HCT116 (cell line): ENCODE data around the gene TOR1AIP2. TPM values are rescaled to one million over a fixed set of nuclear protein-coding genes. Genes with fewer than 3 reads are reported as not detected.

Source experiments
- ATAC-seq: fragments of 200-7000 bp; cut with Tn5 transposase; 2 replicates; pipeline ENCODE4 v1.9.1; 2020; ENCODE audit warnings: mild to moderate bottlenecking, moderate library complexity
- BruUV-seq: library from RNA; stranded (reverse); fragments of 400-500 nt; replicated peaks from 2 replicates; lab custom pipeline; 2021; lab: Mats Ljungman, UMichigan
- CTCF ChIA-PET: fragments of 300-600 bp; sonication (Branson Sonifier 250); formaldehyde crosslinking; loops from one replicate; lab custom pipeline; 2021; ENCODE audit warnings: antibody characterized with exemption; lab: Charles Lee
- POLR2A ChIA-PET: fragments of 300-600, 350-600 bp; sonication (Branson Sonifier 250); formaldehyde crosslinking; loops from one replicate; lab custom pipeline; 2021; ENCODE audit warnings: antibody characterized with exemption; lab: Charles Lee
- RAD21 ChIA-PET, 2 experiments: fragments of 300-600 bp; sonication (Branson Sonifier 250); formaldehyde crosslinking; loops; one replicate each; lab custom pipeline; 2023; ENCODE audit warnings: low total read pairs in 2 of 2; ENCODE audit not compliant: uncharacterized antibody in 2 of 2, unreplicated experiment in 2 of 2, low non-redundant PET in 1 of 2; lab: Charles Lee
- DNase-seq: peaks from one replicate; pipeline ENCODE4 v3.0.0-alpha.2; 2010; ENCODE audit warnings: low read depth, low spot score
- H2AFZ ChIP-seq: fragments of 200-600 bp; shearing (Covaris generic), sonication (generic); 2 replicates; pipeline ENCODE4 v1.6.1; 2017; ENCODE audit warnings: low read depth, mixed run types, mixed read lengths, antibody characterized with exemption, low read length; ENCODE audit not compliant: poor library complexity, severe bottlenecking
- H3K27ac ChIP-seq: 2 replicates; pipeline ENCODE4 v1.5.1; 2012; ENCODE audit warnings: low read depth, low read length
- H3K27me3 ChIP-seq: fragments of 200-600 bp; sonication (generic); 2 replicates; pipeline ENCODE4 v1.6.1; 2016; ENCODE audit warnings: mixed run types, low read length, mixed read lengths; ENCODE audit not compliant: insufficient read depth
- H3K36me3 ChIP-seq, 2 experiments: fragments of 200-500 bp in 1 of 2; fragments of 200-600 bp in 1 of 2; sonication (Bioruptor generic) in 1 of 2; sonication (generic) in 1 of 2; 2 replicates each; pipeline versions ENCODE4 v1.5.1 to v1.6.1; 2014 to 2016; ENCODE audit warnings: low read length in 2 of 2, inconsistent platforms in 1 of 2, mixed read lengths in 1 of 2, mixed run types in 1 of 2; ENCODE audit not compliant: insufficient read depth in 2 of 2, control insufficient read depth in 1 of 2
- H3K4me1 ChIP-seq, 2 experiments: fragments of 200-600 bp in 1 of 2; sonication (generic) in 1 of 2; 2 replicates each; pipeline versions ENCODE4 v1.5.1 to v1.6.1; 2012 to 2017; ENCODE audit warnings: low read length in 2 of 2, inconsistent platforms in 1 of 2, mild to moderate bottlenecking in 1 of 2, mixed read lengths in 1 of 2, mixed run types in 1 of 2, moderate library complexity in 1 of 2; ENCODE audit not compliant: insufficient read depth in 2 of 2, control insufficient read depth in 1 of 2
- H3K4me2 ChIP-seq: fragments of 200-600 bp; sonication (generic); 2 replicates; pipeline ENCODE4 v1.6.1; 2017; ENCODE audit warnings: mixed run types, low read length, mixed read lengths
- H3K4me3 ChIP-seq, 2 experiments: fragments of 200-600 bp in 1 of 2; sonication (generic) in 1 of 2; replicated peaks in 1 of 2; 2 replicates each; pipeline ENCODE4 v1.5.1; 2011 to 2016; ENCODE audit warnings: low read length in 2 of 2, control low read depth in 1 of 2, low read depth in 1 of 2, mild to moderate bottlenecking in 1 of 2, mixed read lengths in 1 of 2, mixed run types in 1 of 2
- H3K79me2 ChIP-seq: fragments of 200-600 bp; sonication (generic); 2 replicates; pipeline ENCODE4 v1.6.1; 2017; ENCODE audit warnings: mild to moderate bottlenecking, mixed run types, low read length, moderate library complexity, mixed read lengths; ENCODE audit not compliant: insufficient read depth
- H3K9ac ChIP-seq: fragments of 200-600 bp; sonication (generic); 2 replicates; pipeline ENCODE4 v1.6.1; 2016; ENCODE audit warnings: low read length, mixed read lengths
- H3K9me2 ChIP-seq: fragments of 200-600 bp; sonication (generic), shearing (Covaris generic); 2 replicates; pipeline ENCODE4 v1.6.1; 2017; ENCODE audit warnings: mixed run types, mild to moderate bottlenecking, moderate library complexity; ENCODE audit not compliant: insufficient read depth
- H3K9me3 ChIP-seq, 2 experiments: fragments of 200-500 bp in 1 of 2; fragments of 200-600 bp in 1 of 2; sonication (Bioruptor generic) in 1 of 2; sonication (generic) in 1 of 2; 2 replicates each; pipeline ENCODE4 v1.6.1; 2014 to 2017; ENCODE audit warnings: low read length in 2 of 2, mixed read lengths in 2 of 2, inconsistent platforms in 1 of 2, low read depth in 1 of 2, mild to moderate bottlenecking in 1 of 2, mixed run types in 1 of 2, moderate library complexity in 1 of 2; ENCODE audit not compliant: control insufficient read depth in 1 of 2, insufficient read depth in 1 of 2
- H4K20me1 ChIP-seq: fragments of 200-600 bp; sonication (generic), shearing (Covaris generic); 2 replicates; pipeline ENCODE4 v1.6.1; 2017; ENCODE audit warnings: mixed run types, mild to moderate bottlenecking, moderate library complexity; ENCODE audit not compliant: insufficient read depth
- CBX3 ChIP-seq: IDR thresholded peaks from 2 replicates; pipeline ENCODE4 v1.6.1; 2012; ENCODE audit warnings: low read depth
- CEBPB ChIP-seq: IDR thresholded peaks from 2 replicates; pipeline ENCODE4 v1.6.1; 2012; ENCODE audit warnings: low read depth
- CTCF ChIP-seq, 3 experiments: fragments of 200-600 bp in 1 of 3; sonication (generic) in 1 of 3; IDR thresholded peaks in 2 of 3; conservative IDR thresholded peaks in 1 of 3; 2 replicates each; pipeline ENCODE4 v1.5.1; 2012 to 2017; ENCODE audit warnings: low read depth in 2 of 3, low read length in 2 of 3, antibody characterized with exemption in 1 of 3, borderline replicate concordance in 1 of 3, control low read depth in 1 of 3, mild to moderate bottlenecking in 1 of 3, mixed read lengths in 1 of 3, mixed run types in 1 of 3, moderate library complexity in 1 of 3; ENCODE audit not compliant: insufficient read depth in 1 of 3
- EGR1 ChIP-seq: IDR thresholded peaks from 2 replicates; pipeline ENCODE4 v1.6.1; 2012; ENCODE audit warnings: low read depth
- EZH2 ChIP-seq: fragments of 200-600 bp; sonication (generic); IDR thresholded peaks from 2 replicates; pipeline ENCODE4 v1.6.1; 2017; ENCODE audit warnings: antibody characterized with exemption, mixed run types
- FOSL1 ChIP-seq: IDR thresholded peaks from 2 replicates; pipeline ENCODE4 v1.6.1; 2012; ENCODE audit warnings: low read depth
- JUND ChIP-seq: IDR thresholded peaks from 2 replicates; pipeline ENCODE4 v1.6.1; 2012
- MAX ChIP-seq: IDR thresholded peaks from 2 replicates; pipeline ENCODE4 v1.6.1; 2012
- POLR2AphosphoS5 ChIP-seq: IDR thresholded peaks from 2 replicates; pipeline ENCODE4 v1.6.1; 2011; ENCODE audit warnings: mild to moderate bottlenecking, low read depth, low read length, moderate library complexity
- RAD21 ChIP-seq: IDR thresholded peaks from 2 replicates; pipeline ENCODE4 v1.6.1; 2012; ENCODE audit warnings: low read depth, mild to moderate bottlenecking
- REST ChIP-seq: IDR thresholded peaks from 2 replicates; pipeline ENCODE4 v1.6.1; 2012; ENCODE audit warnings: low read depth
- SP1 ChIP-seq: IDR thresholded peaks from 2 replicates; pipeline ENCODE4 v1.6.1; 2012; ENCODE audit warnings: low read depth
- SRF ChIP-seq: IDR thresholded peaks from 2 replicates; pipeline ENCODE4 v1.6.1; 2012; ENCODE audit warnings: low read depth
- TCF7L2 ChIP-seq: IDR thresholded peaks from 2 replicates; pipeline ENCODE4 v1.7.0; 2011; ENCODE audit warnings: borderline replicate concordance, inconsistent platforms; ENCODE audit not compliant: insufficient read depth, insufficient read length; ENCODE audit errors: extremely low read depth
- ZBTB33 ChIP-seq: IDR thresholded peaks from 2 replicates; pipeline ENCODE4 v1.6.1; 2011; ENCODE audit warnings: mild to moderate bottlenecking, low read length, moderate library complexity; ENCODE audit not compliant: insufficient replicate concordance; ENCODE audit errors: extremely low read depth
- ZFX ChIP-seq: fragments of 450-650 bp; IDR thresholded peaks from 2 replicates; pipeline ENCODE4 v1.6.1; 2017
- intact Hi-C: fragments of 100-400 bp; cut with micrococcal nuclease; formaldehyde crosslinking; loops from 2 replicates; pipeline ENCODE4 v1.10.0; 2022
- total RNA-seq: library from RNA; stranded (reverse); gene quantifications from one replicate; pipeline ENCODE4 v1.2.1, GENCODE V29; 2021; ENCODE audit not compliant: unreplicated experiment

The TOR1AIP2 gene
- total RNA-seq, 1 experiment from 2014 or later = 106 TPM

- H3K36me3 ChIP-seq = peaks cover 5% of the 10 kb centered on the region in 2 experiments; a peak in 3 of 4 replicates
Observed at GRCh38 chr1:179911812-179912211, 34.2 kb upstream of the TOR1AIP2 start.

More at GRCh38 chr1:179911812-179912211, 34.2 kb upstream of the TOR1AIP2 start:
- no peak overlapping the region for H2AFZ ChIP-seq
- H3K4me3 ChIP-seq = no peak overlapping the region
- H3K9me2 ChIP-seq = no peaks in the 10 kb centered on the region
- no peaks in the 10 kb centered on the region for H3K4me1 ChIP-seq
- DNase-seq (no peak), ATAC-seq (no peak)
- ChIA-PET CTCF (no interaction called here), RAD21 (no interaction called here), POLR2A (no interaction called here)
- no peaks in the 10 kb centered on the region for H4K20me1 ChIP-seq
- TF ChIP-seq RAD21 (no peak), ZFX (no peak), SRF (no peak), TCF7L2 (no peak), REST (no peak), SP1 (no peak), CEBPB (no peak), JUND (no peak), ZBTB33 (no peak), CBX3 (no peak), POLR2AphosphoS5 (no peak), FOSL1 (no peak), EZH2 (no peak), CTCF (IDR thresholded peaks at IDR 0.05 in 2 of 3, conservative IDR thresholded peaks at IDR 0.05 in 1 of 3; ENCODE audit: borderline replicate concordance in 1 of 3, insufficient read depth in 1 of 3, low read depth in 2 of 3, low read length in 2 of 3) (no peak), EGR1 (no peak), MAX (no peak)
- no peak overlapping the region for H3K4me2 ChIP-seq
- intact Hi-C loops = no loop called here
- no TSS peak for BruUV-seq
- no peaks in the 10 kb centered on the region for H3K79me2 ChIP-seq
- H3K9me3 ChIP-seq = no peaks in the 10 kb centered on the region
- H3K27ac ChIP-seq = no peak overlapping the region
- no peaks in the 10 kb centered on the region for H3K27me3 ChIP-seq
- H3K9ac ChIP-seq = no peak overlapping the region
